ENCODE results near the gene PRR27. TPM values are rescaled to one million over a fixed set of nuclear protein-coding genes. Genes with fewer than 3 reads are reported as not detected.

PRR27 gene
- total and polyA plus RNA-seq, 9 of the 15 experiments (the other 6 are each of a cell fraction or from before 2014, with no cell fraction given), result not detected

DNA sequence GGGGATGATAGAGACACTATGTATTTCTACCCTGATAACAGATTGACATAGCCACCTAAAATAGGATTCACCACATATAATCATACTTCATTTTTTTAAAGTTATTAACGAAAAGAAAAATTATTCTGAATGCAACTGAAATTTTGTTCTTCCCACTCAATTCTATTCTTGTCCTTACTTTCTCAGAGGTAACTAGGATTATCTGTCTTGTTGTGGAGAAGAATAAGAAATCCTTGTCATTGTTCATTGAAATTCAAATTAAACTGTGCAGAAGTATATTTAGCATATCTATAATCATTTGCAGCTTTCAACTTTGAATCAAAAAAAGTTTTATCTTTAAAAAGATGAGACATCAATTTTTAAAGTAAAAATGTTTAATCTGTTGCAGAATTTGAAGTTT is 40.4 kb upstream of the PRR27 start:
- FAIRE-seq (no peak), DNase-seq (ENCODE audit: extremely low read depth in 1 of 4, low spot score in 3 of 4) (no peak), ATAC-seq (no peak)
- Histone ChIP-seq H2AFZ (ENCODE audit: low read depth, low read length) (no peak overlapping the region), H3K9ac (ENCODE audit: insufficient read depth in 1 of 2, low read depth in 2 of 2, low read length in 2 of 2) (no peak overlapping the region), H3K27ac (ENCODE audit: extremely low read depth, low read depth, low read length) (no peak overlapping the region), H3K79me2 (ENCODE audit: control insufficient read depth, insufficient read depth, low read length) (no peaks in the 10 kb centered on the region), H3K27me3 (ENCODE audit: control insufficient read depth in 2 of 2, insufficient read depth in 2 of 2, low read length in 2 of 2) (no peaks in the 10 kb centered on the region), H3K4me3 (no peak overlapping the region), H3K9me1 (ENCODE audit: control insufficient read depth, insufficient read depth, low read length) (no peaks in the 10 kb centered on the region), H3K9me3 (replicated peaks; ENCODE audit: control insufficient read depth, insufficient read depth, low read depth, low read length) (no peaks in the 10 kb centered on the region), H3K4me1 (replicated peaks in 1 of 2; ENCODE audit: control insufficient read depth in 2 of 2, insufficient read depth in 2 of 2, low read length in 2 of 2) (no peaks in the 10 kb centered on the region), H3K4me2 (ENCODE audit: insufficient read depth, low read length) (no peak overlapping the region), H4K20me1 (replicated peaks; ENCODE audit: control insufficient read depth, insufficient read depth, low read length) (no peaks in the 10 kb centered on the region), H3K36me3 (ENCODE audit: control insufficient read depth, insufficient read depth, low read length) (no peaks in the 10 kb centered on the region)
- WGBS (ENCODE audit: insufficient coverage, low coverage, missing lambda C conversion rate), result 0% methylated on average over 1 of the region's 1 CpG
- CTCF ChIA-PET (ENCODE audit: low intra/inter-chr PET ratio), result no interaction called here
- intact Hi-C loops (cut with micrococcal nuclease) (no loop called here), in situ Hi-C loops (cut with MboI) (no loop called here)
- TF ChIP-seq ZNF764 (CRISPR knock-in tag; IDR thresholded peaks at IDR 0.05; ENCODE audit: low read depth) (no peak), TFE3 (CRISPR knock-in tag; IDR thresholded peaks at IDR 0.05) (no peak), NKRF (IDR thresholded peaks at IDR 0.05; ENCODE audit: borderline replicate concordance) (no peak), TAF1 (IDR thresholded peaks at IDR 0.05; ENCODE audit: control insufficient read depth, extremely low read depth, insufficient read depth, low read length, severe bottlenecking) (no peak)
- POLR2A ChIA-PET, result no interaction called here
- no TSS peak for BruUV-seq (replicated peaks)
